GM12892 (cell line): ENCODE data around the gene GNAO1.

Source experiments
- POLR2A ChIP-seq: IDR thresholded peaks from 2 replicates; pipeline ENCODE4 v1.6.1; 2011; ENCODE audit warnings: low read depth, low read length, control low read depth
- POLR2AphosphoS5 ChIP-seq: IDR thresholded peaks from 2 replicates; pipeline ENCODE4 v1.6.1; 2011; ENCODE audit warnings: low read depth, low read length, control low read depth
- TAF1 ChIP-seq: IDR thresholded peaks from 2 replicates; pipeline ENCODE4 v1.6.1; 2011; ENCODE audit warnings: low read depth, mild to moderate bottlenecking, control low read depth, low read length, borderline replicate concordance

DNA sequence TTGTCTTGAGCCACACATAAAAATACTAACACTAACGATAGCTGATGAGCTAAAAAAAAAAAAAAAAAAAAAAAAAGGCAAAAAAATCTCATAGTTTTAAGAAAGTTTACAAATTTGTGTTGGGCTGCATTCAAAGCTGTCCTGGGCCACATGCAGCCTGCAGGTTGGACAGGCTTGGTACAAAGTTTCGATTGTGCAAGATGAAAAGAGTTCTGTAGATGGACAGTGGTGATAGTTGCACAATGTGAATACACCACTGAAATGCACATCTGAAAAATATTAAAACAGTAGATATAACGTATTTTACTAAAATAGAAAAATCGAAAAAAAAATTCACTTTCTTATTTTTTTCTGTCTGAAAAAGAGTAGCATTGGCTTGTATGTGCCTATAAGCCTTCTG is 191.2 kb downstream of the GNAO1 start:
- no peak for TF ChIP-seq POLR2AphosphoS5
- no peak for TF ChIP-seq POLR2A
- TF ChIP-seq TAF1 = no peak
